ENCODE data around the gene USP3.
"Not testable (repeated sequence)": the region's sequence is repeated elsewhere in the genome, so short reads cannot be mapped to it uniquely, and the experiment has no call there.

USP3 gene

GRCh38 chr15:63620760-63621159 is 116.4 kb downstream of the USP3 start:
- DNase-seq: not testable (repeated sequence)

GRCh38 chr15:63623232-63623969 is 119.0 kb downstream of the USP3 start:
- DNase-seq: no peak

- DNase-seq: no peak
Measured at GRCh38 chr15:63626955-63627354, 122.6 kb downstream of the USP3 start.

GRCh38 chr15:63628123-63628822 is 123.9 kb downstream of the USP3 start:
- DNase-seq: no peak

DNA sequence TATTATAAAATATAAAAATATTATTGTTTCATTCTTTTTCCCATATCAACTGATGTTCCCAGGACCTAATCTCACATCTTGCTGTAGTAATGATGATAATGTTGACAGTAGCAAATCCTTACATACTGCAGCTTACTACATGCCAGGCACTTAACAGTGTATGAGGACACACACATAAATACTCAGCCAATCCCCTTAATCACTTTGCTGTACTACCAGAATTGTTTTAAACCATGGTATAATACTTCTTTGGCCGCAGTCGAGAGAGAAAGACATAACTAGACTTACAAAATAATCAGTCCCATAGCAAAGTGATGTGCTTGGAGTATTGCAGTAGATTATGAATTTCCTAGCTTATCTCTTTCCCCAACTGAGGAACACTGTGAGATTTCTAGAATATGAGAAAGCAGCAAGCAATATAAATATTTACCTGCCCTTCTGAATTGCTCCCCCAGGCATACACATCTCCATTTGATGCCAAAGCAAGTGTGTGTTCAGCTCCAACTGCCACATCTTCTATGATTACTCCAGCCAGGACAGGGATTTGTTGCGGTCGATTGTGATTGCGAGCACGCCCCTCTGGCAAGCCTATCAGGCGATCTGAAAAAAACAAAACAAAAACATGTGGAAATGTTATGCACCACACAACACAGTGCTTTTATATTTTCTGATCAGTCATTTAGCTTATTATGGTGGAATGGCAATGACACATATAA is 125.8 kb downstream of the USP3 start:
- DNase-seq: no peak

- no peak for DNase-seq
Measured at GRCh38 chr15:63633312-63633711, 128.9 kb downstream of the USP3 start.

DNA sequence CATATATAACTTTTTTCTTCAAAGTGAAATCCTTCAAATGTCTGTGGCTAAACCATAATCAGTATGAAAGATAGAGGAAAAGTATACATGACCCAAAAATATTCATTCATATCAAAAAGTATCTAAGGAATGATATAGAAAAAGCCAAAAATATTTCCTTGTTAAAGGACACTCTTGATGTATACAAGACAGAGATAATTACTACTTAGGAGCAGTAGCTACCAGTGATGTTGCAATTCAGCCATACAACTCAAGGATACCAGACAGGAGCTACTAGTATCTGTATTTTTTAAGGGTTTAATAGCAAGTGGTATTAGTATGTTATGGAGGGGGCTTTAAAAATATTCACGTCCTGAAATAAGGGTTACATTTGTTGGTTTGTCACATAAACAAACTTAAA is 129.8 kb downstream of the USP3 start:
- no peak for DNase-seq

DNA sequence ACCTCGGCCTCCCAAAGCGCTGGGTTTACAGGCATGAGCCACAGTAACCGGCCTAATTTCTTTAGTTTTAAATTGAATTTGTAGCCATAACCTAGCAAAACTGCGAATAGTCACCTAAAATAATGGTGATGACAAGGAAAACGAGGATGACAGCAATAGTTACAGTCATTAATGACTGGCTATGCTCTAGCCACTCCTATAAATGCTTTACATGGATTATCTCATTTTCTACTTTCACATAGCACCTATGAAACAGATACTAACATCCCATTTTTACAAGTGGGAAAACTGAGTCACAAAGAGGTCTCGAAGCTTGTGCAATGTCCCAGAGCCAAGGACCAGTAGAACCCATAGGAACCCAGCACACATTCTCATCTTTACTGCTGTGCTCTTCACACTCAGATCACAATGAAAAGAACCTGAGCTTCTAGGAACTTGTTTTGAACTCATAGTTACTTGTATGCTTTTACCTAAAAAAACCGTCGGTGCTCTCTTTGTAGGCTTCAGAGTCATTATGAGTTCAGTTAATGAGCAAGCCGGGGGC is 132.2 kb downstream of the USP3 start:
- DNase-seq: no peak

DNA sequence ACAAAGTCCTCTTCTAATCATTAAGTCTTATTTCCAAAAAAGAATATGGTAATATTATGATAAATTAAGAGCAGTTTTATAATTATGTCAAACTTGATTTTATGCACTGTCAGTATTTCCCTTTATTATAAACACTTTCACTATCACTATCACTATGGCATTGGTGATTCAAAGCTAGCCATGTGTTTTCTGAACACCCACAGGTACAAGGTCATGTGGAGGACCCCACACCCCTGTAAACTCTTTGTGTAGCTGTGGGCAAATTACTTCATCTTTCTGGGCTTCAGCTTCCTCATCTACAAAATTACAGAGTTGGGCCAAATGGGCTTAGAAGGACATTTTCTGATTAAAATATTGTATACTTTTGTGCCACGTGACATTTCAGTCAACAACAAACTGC is 134.4 kb downstream of the USP3 start:
- no peak for DNase-seq

GRCh38 chr15:63640146-63640545 is 135.8 kb downstream of the USP3 start:
- DNase-seq: no peak
